Endothelial cell of umbilical vein (primary cell): ENCODE measurements around the gene PRPF39.

Experiments used
- CTCF ChIP-seq, 2 donors: IDR thresholded peaks; 1 replicate in 1 of 2; 2 replicates in 1 of 2; pipeline ENCODE4 v1.5.1; 2011; ENCODE audit warnings: low read length in 2 of 2, mild to moderate bottlenecking in 2 of 2, moderate library complexity in 2 of 2, control low read depth in 1 of 2, inconsistent platforms in 1 of 2, low read depth in 1 of 2; ENCODE audit not compliant: insufficient read depth in 1 of 2; ENCODE audit errors: extremely low read depth in 1 of 2
- EZH2 ChIP-seq: IDR thresholded peaks from 2 replicates; pipeline ENCODE4 v1.6.1; 2012; ENCODE audit warnings: borderline replicate concordance, low read depth, mild to moderate bottlenecking, moderate library complexity, low read length, inconsistent platforms; ENCODE audit not compliant: severe bottlenecking
- JUN ChIP-seq: IDR thresholded peaks from 2 replicates; pipeline ENCODE4 v1.6.1; 2011; ENCODE audit warnings: borderline replicate concordance, low read depth; ENCODE audit not compliant: insufficient read length, insufficient read depth
- MAX ChIP-seq: IDR thresholded peaks from 2 replicates; pipeline ENCODE4 v1.6.1; 2011; ENCODE audit not compliant: insufficient read depth, insufficient read length
- MYC ChIP-seq: IDR thresholded peaks from one replicate; pipeline ENCODE4 v1.6.1; 2011; ENCODE audit warnings: mild to moderate bottlenecking, low read depth, low read length
- POLR2A ChIP-seq: IDR thresholded peaks from 2 replicates; pipeline ENCODE4 v1.6.1; 2012; ENCODE audit warnings: low read depth, mild to moderate bottlenecking, control low read depth, low read length
- POLR2AphosphoS5 ChIP-seq: IDR thresholded peaks from 2 replicates; pipeline ENCODE4 v1.6.1; 2012; ENCODE audit warnings: low read depth, mild to moderate bottlenecking, control low read depth, low read length, moderate library complexity; ENCODE audit not compliant: insufficient read depth

GRCh38 chr14:45057349-45057748, 26.6 kb upstream of the PRPF39 start:
- TF ChIP-seq CTCF (IDR thresholded peaks at IDR 0.05; ENCODE audit: extremely low read depth in 1 of 2, insufficient read depth in 1 of 2, low read depth in 1 of 2, low read length in 2 of 2) (no peak), POLR2A (no peak), EZH2 (no peak), MAX (no peak), POLR2AphosphoS5 (no peak), JUN (no peak), MYC (no peak)
